HepG2 (cell line): ENCODE results near the gene SPTBN4. TPM values are rescaled to one million over a fixed set of nuclear protein-coding genes. Genes with fewer than 3 reads are reported as not detected.

ENCODE experiments used
- ATAC-seq: fragments of 200-7000 bp; cut with Tn5 transposase; 3 replicates; pipeline ENCODE4 v1.9.1; 2020; ENCODE audit warnings: mild to moderate bottlenecking, moderate library complexity
- BruUV-seq: library from RNA; stranded (reverse); fragments of 400-500 nt; replicated peaks from 2 replicates; lab custom pipeline; 2021; lab: Mats Ljungman, UMichigan
- CTCF ChIA-PET: fragments of 300-600 bp; formaldehyde crosslinking; extraction: SDS; loops from one replicate; lab custom pipeline; 2021; ENCODE audit warnings: low total read pairs, inconsistent platforms, low intra/inter-chr PET ratio; lab: Yijun Ruan, JAX
- POLR2A ChIA-PET: fragments of 350-600 bp; sonication (Branson Sonifier 250); formaldehyde crosslinking; loops from one replicate; lab custom pipeline; 2020; ENCODE audit warnings: antibody characterized with exemption, inconsistent platforms; lab: Yijun Ruan, JAX
- DNase-seq: peaks from one replicate; pipeline ENCODE4 v3.0.0-alpha.2; 2015; ENCODE audit warnings: low spot score
- FAIRE-seq: peaks from 3 replicates; lab custom pipeline; 2011; peaks lifted over from hg19 to GRCh38; lab: Jason Lieb, UNC
- H2AFZ ChIP-seq: one replicate; pipeline ENCODE4 v1.6.1; 2011; ENCODE audit warnings: low read length, inconsistent platforms
- H3K27ac ChIP-seq: fragments of 300-600 bp; 3 replicates; pipeline ENCODE4 v1.8.0; 2011; ENCODE audit warnings: mixed run types, mild to moderate bottlenecking, mixed read lengths, low read length, inconsistent platforms; ENCODE audit not compliant: insufficient read depth; ENCODE audit errors: extremely low read length
- H3K27me3 ChIP-seq, 2 experiments: fragments of 200-600 bp in 1 of 2; 2 replicates in 1 of 2; 3 replicates in 1 of 2; pipeline versions ENCODE4 v1.6.0 to v1.8.0; 2011; ENCODE audit warnings: low read length in 2 of 2, mild to moderate bottlenecking in 2 of 2, moderate library complexity in 2 of 2, inconsistent platforms in 1 of 2; ENCODE audit not compliant: insufficient read depth in 2 of 2, control insufficient read depth in 1 of 2
- H3K36me3 ChIP-seq, 2 experiments: fragments of 200-600 bp in 1 of 2; replicated peaks in 1 of 2; 2 replicates in 1 of 2; 3 replicates in 1 of 2; pipeline versions ENCODE4 v1.5.1 to v1.8.0; 2011; ENCODE audit warnings: low read length in 2 of 2, inconsistent platforms in 1 of 2; ENCODE audit not compliant: insufficient read depth in 2 of 2, control insufficient read depth in 1 of 2
- H3K4me1 ChIP-seq: 2 replicates; pipeline ENCODE4 v1.5.1; 2012; ENCODE audit warnings: low read length, inconsistent platforms; ENCODE audit not compliant: insufficient read depth
- H3K4me2 ChIP-seq: 2 replicates; pipeline ENCODE4 v1.6.0; 2011; ENCODE audit warnings: low read depth, low read length, inconsistent platforms
- H3K4me3 ChIP-seq, 3 experiments: fragments of 200-600 bp in 1 of 3; sonication (generic), shearing (Covaris generic) in 1 of 3; replicated peaks in 1 of 3; 2 replicates each; pipeline ENCODE4 v1.5.1; 2011 to 2016; ENCODE audit warnings: low read length in 3 of 3, inconsistent platforms in 2 of 3, low read depth in 2 of 3, mild to moderate bottlenecking in 2 of 3, control low read depth in 1 of 3, mixed read lengths in 1 of 3; ENCODE audit not compliant: insufficient read depth in 1 of 3
- H3K79me2 ChIP-seq: one replicate; pipeline ENCODE4 v1.6.1; 2011; ENCODE audit warnings: low read length, inconsistent platforms; ENCODE audit not compliant: insufficient read depth
- H3K9ac ChIP-seq: 2 replicates; pipeline ENCODE4 v1.6.0; 2011; ENCODE audit warnings: mild to moderate bottlenecking, low read depth, low read length, inconsistent platforms; ENCODE audit not compliant: insufficient read depth
- H3K9me3 ChIP-seq: 2 replicates; pipeline ENCODE4 v1.5.1; 2012; ENCODE audit warnings: mild to moderate bottlenecking, low read length
- H4K20me1 ChIP-seq: 2 replicates; pipeline ENCODE4 v1.6.0; 2011; ENCODE audit warnings: inconsistent platforms, mild to moderate bottlenecking, low read length, moderate library complexity; ENCODE audit not compliant: insufficient read depth
- PRDM15 ChIP-seq: sonication (generic); formaldehyde crosslinking; IDR thresholded peaks from 2 replicates; pipeline ENCODE4 v1.4.0; 2020; ENCODE audit warnings: missing genetic modification reagents
- TFDP1 ChIP-seq: IDR thresholded peaks from 2 replicates; pipeline ENCODE4 v1.6.1; 2016; ENCODE audit warnings: missing compliant biosample characterization, missing genetic modification reagents, borderline replicate concordance
- WGBS: methylation state at CpG from one replicate; pipeline ENCODE4 v1.1.6; 2017; ENCODE audit warnings: low lambda C conversion rate; 5-methylcytosine and 5-hydroxymethylcytosine counted together
- in situ Hi-C: cut with HindIII; loops from 2 replicates; pipeline ENCODE4 v1.10.0; 2017; ENCODE audit warnings: low pct_unique_long_range_greater_than_20kb; ENCODE audit not compliant: extremely low pct_ligation_motif_present
- intact Hi-C: fragments of 100-400 bp; cut with micrococcal nuclease; formaldehyde crosslinking; loops from one replicate; pipeline ENCODE4 v1.10.0; 2022; ENCODE audit not compliant: unreplicated experiment
- polyA plus RNA-seq, 8 experiments: library from polyadenylated mRNA; depleted of rRNA in 3 of 8; stranded (reverse) in 7 of 8; unstranded in 1 of 8; fragments of >200 nt; fragmentation: Illumina TruSeq in 4 of 8; extraction: Trizol in 4 of 8; gene quantifications; 2 replicates each; pipeline versions ENCODE4 v1.2.1 to v1.2.3, GENCODE V29; 2011 to 2016; ENCODE audit warnings: low read depth in 4 of 8, missing spikeins in 1 of 8, mixed read lengths in 1 of 8; ENCODE audit not compliant: insufficient read depth in 1 of 8
- total RNA-seq, 5 experiments: library from RNA; depleted of rRNA; stranded (reverse); fragments of >200 nt; fragmentation: Illumina TruSeq; extraction: Trizol; gene quantifications; 2 replicates each; pipeline ENCODE4 v1.2.3, GENCODE V29; 2016; ENCODE audit warnings: low read depth in 1 of 5

Gene SPTBN4
- total and polyA plus RNA-seq, 2 of the 13 experiments (the other 11 are each of a cell fraction or from before 2014, with no cell fraction given) = 0.11 TPM

GRCh38 chr19:40614622-40615411, 148.0 kb downstream of the SPTBN4 start:
- Histone ChIP-seq H4K20me1 (no peaks in the 10 kb centered on the region), H3K4me1 (peaks cover 29% of the 10 kb centered on the region), H3K9ac (no peak overlapping the region), H3K27ac (no peak overlapping the region), H3K36me3 (no peaks in the 10 kb centered on the region), H3K4me2 (peak overlapping the region; percentile 78), H3K79me2 (no peaks in the 10 kb centered on the region), H3K4me3 (no peak overlapping the region), H2AFZ (no peak overlapping the region), H3K27me3 (peaks cover 2 to 46% of the 10 kb centered on the region in 2 experiments; a peak in 4 of 5 replicates), H3K9me3 (no peaks in the 10 kb centered on the region)
- POLR2A ChIA-PET = no interaction called here
- WGBS = 55% methylated on average over 27 of the region's 27 CpGs
- intact Hi-C loops (no loop called here), in situ Hi-C loops (no loop called here)
- CTCF ChIA-PET = no interaction called here
- BruUV-seq = no TSS peak
- no peak for DNase-seq
- TF ChIP-seq PRDM15 (CRISPR knock-in tag) = peak; percentile 85
- no peak for TF ChIP-seq TFDP1
- ATAC-seq = no peak
- FAIRE-seq = no peak
